Ovary (tissue), 3 donors: Measurements from ENCODE around the gene ROBO1.

ENCODE experiments used
- EP300 ChIP-seq: sonication (generic); formaldehyde crosslinking; IDR thresholded peaks from one replicate; pipeline ENCODE4 v1.6.1; 2017; ENCODE audit warnings: antibody characterized with exemption
- POLR2A ChIP-seq: fragments of 450-650 bp; IDR thresholded peaks from one replicate; pipeline ENCODE4 v1.6.1; 2017; ENCODE audit warnings: antibody characterized with exemption, mild to moderate bottlenecking, moderate library complexity
- TF ChIP-seq, protein P1 (sequence below), 3 donors: fragments of 450-650 bp in 2 of 3; fragments of 200-600 bp in 1 of 3; IDR thresholded peaks; one replicate each; pipeline versions ENCODE4 v1.5.1 to v1.8.0; 2016 to 2022; ENCODE audit warnings: antibody characterized with exemption in 3 of 3, mild to moderate bottlenecking in 1 of 3
- donor health status: DM: no; HTN: no; CAD: no.

DNA sequence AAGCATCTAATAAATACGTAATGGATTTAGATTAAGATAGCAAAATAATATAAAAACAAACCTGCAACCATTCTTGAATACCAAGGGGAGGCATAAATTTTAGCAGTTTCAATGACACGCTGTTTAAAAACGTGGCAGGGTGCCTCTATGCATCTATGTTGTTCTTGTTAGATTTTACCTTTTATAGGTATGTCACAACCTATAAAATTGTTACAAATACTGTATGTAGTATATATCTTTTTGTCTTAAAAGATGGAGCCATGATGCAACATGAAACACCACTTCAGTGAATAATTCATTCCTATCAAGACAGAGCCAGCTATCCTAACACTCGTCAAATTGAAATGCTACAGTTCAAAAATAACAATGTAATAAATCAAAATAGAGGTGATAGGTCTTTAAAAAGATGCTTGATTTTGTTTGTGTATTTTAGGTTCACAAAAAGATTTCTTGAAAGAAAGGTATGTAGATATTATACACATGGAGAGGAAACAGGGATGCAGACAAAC is 1059.2 kb downstream of the ROBO1 start:
- TF ChIP-seq, protein P1, sequence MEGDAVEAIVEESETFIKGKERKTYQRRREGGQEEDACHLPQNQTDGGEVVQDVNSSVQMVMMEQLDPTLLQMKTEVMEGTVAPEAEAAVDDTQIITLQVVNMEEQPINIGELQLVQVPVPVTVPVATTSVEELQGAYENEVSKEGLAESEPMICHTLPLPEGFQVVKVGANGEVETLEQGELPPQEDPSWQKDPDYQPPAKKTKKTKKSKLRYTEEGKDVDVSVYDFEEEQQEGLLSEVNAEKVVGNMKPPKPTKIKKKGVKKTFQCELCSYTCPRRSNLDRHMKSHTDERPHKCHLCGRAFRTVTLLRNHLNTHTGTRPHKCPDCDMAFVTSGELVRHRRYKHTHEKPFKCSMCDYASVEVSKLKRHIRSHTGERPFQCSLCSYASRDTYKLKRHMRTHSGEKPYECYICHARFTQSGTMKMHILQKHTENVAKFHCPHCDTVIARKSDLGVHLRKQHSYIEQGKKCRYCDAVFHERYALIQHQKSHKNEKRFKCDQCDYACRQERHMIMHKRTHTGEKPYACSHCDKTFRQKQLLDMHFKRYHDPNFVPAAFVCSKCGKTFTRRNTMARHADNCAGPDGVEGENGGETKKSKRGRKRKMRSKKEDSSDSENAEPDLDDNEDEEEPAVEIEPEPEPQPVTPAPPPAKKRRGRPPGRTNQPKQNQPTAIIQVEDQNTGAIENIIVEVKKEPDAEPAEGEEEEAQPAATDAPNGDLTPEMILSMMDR (IDR thresholded peaks at IDR 0.05) = no peak
- TF ChIP-seq POLR2A (no peak), EP300 (no peak)
